Activated B cell treated with CpG ODN at 0.5 μM for 24 hours (primary cell): ENCODE measurements around the gene MAJIN. TPM values are rescaled to one million over a fixed set of nuclear protein-coding genes. Genes with fewer than 3 reads are reported as not detected.

Experiments used
- ATAC-seq: fragments of 200-7000 bp; cut with Tn5 transposase; one replicate; pipeline ENCODE4 v1.10.0; 2021; ENCODE audit warnings: low read depth, mild to moderate bottlenecking, moderate library complexity
- CTCF ChIA-PET: fragments of 350-600 bp; sonication (Branson Sonifier 250); formaldehyde crosslinking; loops from one replicate; lab custom pipeline; 2021; ENCODE audit warnings: antibody characterized with exemption; lab: Charles Lee
- POLR2A ChIA-PET: fragments of 350-600 bp; sonication (Branson Sonifier 250); formaldehyde crosslinking; loops from one replicate; lab custom pipeline; 2021; ENCODE audit warnings: antibody characterized with exemption; lab: Charles Lee
- DNase-seq: peaks from one replicate; pipeline ENCODE4 v3.0.0; 2022
- H3K27ac Mint-ChIP-seq: one replicate; pipeline ENCODE4 v1.8.0; 2020; ENCODE audit warnings: mixed read lengths
- H3K27me3 Mint-ChIP-seq: one replicate; pipeline ENCODE4 v1.8.0; 2021; ENCODE audit warnings: mixed read lengths
- H3K36me3 Mint-ChIP-seq: one replicate; pipeline ENCODE4 v1.8.0; 2021; ENCODE audit warnings: low read depth, mixed read lengths
- H3K4me1 Mint-ChIP-seq: one replicate; pipeline ENCODE4 v1.8.0; 2021; ENCODE audit warnings: mixed read lengths
- H3K4me3 Mint-ChIP-seq: one replicate; pipeline ENCODE4 v1.8.0; 2020; ENCODE audit warnings: mild to moderate bottlenecking, mixed read lengths
- H3K9me3 Mint-ChIP-seq: one replicate; pipeline ENCODE4 v1.8.0; 2020; ENCODE audit warnings: mixed read lengths
- CTCF ChIP-seq: fragments of 200-600 bp; IDR thresholded peaks from one replicate; pipeline ENCODE4 v1.8.0; 2022; ENCODE audit warnings: antibody characterized with exemption, mild to moderate bottlenecking
- intact Hi-C: fragments of 100-400 bp; cut with micrococcal nuclease; formaldehyde crosslinking; loops from one replicate; pipeline ENCODE4 v1.15.1; 2024
- total RNA-seq: library from RNA; stranded (reverse); gene quantifications from 2 replicates; pipeline ENCODE4 v1.2.3, GENCODE V29; 2022

The MAJIN gene
- total RNA-seq, 1 donor from 2014 or later, result 0.20 TPM

GRCh38 chr11:64974124-64974523 lies 2.2 kb upstream of the MAJIN start:
- ChIA-PET CTCF (no interaction called here), POLR2A (no interaction called here)
- Mint-ChIP-seq H3K27me3 (no peaks in the 10 kb centered on the region), H3K36me3 (no peaks in the 10 kb centered on the region), H3K4me3 (no peak overlapping the region), H3K27ac (peak overlapping the region; percentile 65), H3K4me1 (peaks cover 37% of the 10 kb centered on the region), H3K9me3 (no peaks in the 10 kb centered on the region)
- intact Hi-C loops, result loop anchor here (5.0 kb wide), 2 partner anchors 38 to 52 kb away; partner anchors contain the start of genes ARL2 and PPP2R5B
- ATAC-seq, result no peak
- TF ChIP-seq CTCF, result no peak
- DNase-seq, result no peak

GRCh38 chr11:64970731-64971151 lies 1.2 kb downstream of the MAJIN start:
- H3K27ac Mint-ChIP-seq, result peak overlapping the region; percentile 84

GRCh38 chr11:64969209-64969608 lies 2.7 kb downstream of the MAJIN start:
- no peak for DNase-seq
- no peak for TF ChIP-seq CTCF
- ATAC-seq, result no peak
- H3K27ac Mint-ChIP-seq, result no peak overlapping the region
- ChIA-PET POLR2A (interaction anchor here (0.6 to 0.7 kb wide), 2 partner anchors 11 to 40 kb away, joined by 3 to 4 read pairs; no protein-coding TSS in a partner anchor), CTCF (no interaction called here)
- H3K36me3 Mint-ChIP-seq, result no peaks in the 10 kb centered on the region
- intact Hi-C loops, result loop anchor here (2.0 kb wide), 1 partner anchor 14 kb away; no protein-coding TSS in a partner anchor
- H3K27me3 Mint-ChIP-seq, result no peaks in the 10 kb centered on the region
- H3K9me3 Mint-ChIP-seq, result no peaks in the 10 kb centered on the region
- no peak overlapping the region for H3K4me3 Mint-ChIP-seq
- H3K4me1 Mint-ChIP-seq, result peaks cover 26% of the 10 kb centered on the region

More at GRCh38 chr11:64970731-64971151, 1.2 kb downstream of the MAJIN start:
- Mint-ChIP-seq H3K9me3 (no peaks in the 10 kb centered on the region), H3K4me1 (peaks cover 34% of the 10 kb centered on the region), H3K27me3 (no peaks in the 10 kb centered on the region), H3K36me3 (no peaks in the 10 kb centered on the region), H3K4me3 (peak overlapping the region; percentile 80)
- POLR2A ChIA-PET, result interaction anchor here (0.6 to 1.4 kb wide), 7 partner anchors 9 to 701 kb away, joined by 4 to 13 read pairs (median 8); partner anchors contain the start of genes BATF2 and POLA2
- TF ChIP-seq CTCF, result no peak
- intact Hi-C loops, result loop anchor here (5.0 kb wide), 2 partner anchors 42 to 48 kb away; partner anchors contain the start of genes ARL2 and PPP2R5B
- DNase-seq (no peak), ATAC-seq (peak; percentile 54)
- CTCF ChIA-PET, result no interaction called here

GRCh38 chr11:64967375-64967774 lies 4.5 kb downstream of the MAJIN start:
- ChIA-PET POLR2A (no interaction called here), CTCF (no interaction called here)
- intact Hi-C loops, result no loop called here
- no peaks in the 10 kb centered on the region for H3K27me3 Mint-ChIP-seq
- no peak overlapping the region for H3K27ac Mint-ChIP-seq
- no peak overlapping the region for H3K4me3 Mint-ChIP-seq
- H3K9me3 Mint-ChIP-seq, result no peaks in the 10 kb centered on the region
- no peaks in the 10 kb centered on the region for H3K36me3 Mint-ChIP-seq
- ATAC-seq (no peak), DNase-seq (no peak)
- TF ChIP-seq CTCF, result no peak
- peaks cover 17% of the 10 kb centered on the region for H3K4me1 Mint-ChIP-seq

- ChIA-PET POLR2A (interaction anchor here (0.8 kb wide), 1 partner anchor 57 kb away, joined by 3 read pairs; no protein-coding TSS in a partner anchor), CTCF (no interaction called here)
- no peaks in the 10 kb centered on the region for H3K9me3 Mint-ChIP-seq
- peaks cover 6% of the 10 kb centered on the region for H3K4me1 Mint-ChIP-seq
- H3K4me3 Mint-ChIP-seq, result no peak overlapping the region
- peaks cover 2% of the 10 kb centered on the region for H3K27me3 Mint-ChIP-seq
- H3K27ac Mint-ChIP-seq, result no peak overlapping the region
- H3K36me3 Mint-ChIP-seq, result no peaks in the 10 kb centered on the region
- intact Hi-C loops, result no loop called here
- DNase-seq (no peak), ATAC-seq (no peak)
- no peak for TF ChIP-seq CTCF
These were observed 8.8 kb downstream of the MAJIN start for GRCh38 chr11:64963072-64963631.
